Skeletal muscle satellite cell (primary cell): ENCODE measurements around the gene CHAD.

Experiments
- H3K27me3 ChIP-seq: 2 replicates; pipeline ENCODE4 v1.7.0; 2013; ENCODE audit warnings: low read length; ENCODE audit not compliant: control insufficient read depth, insufficient read depth
- H3K36me3 ChIP-seq: 2 replicates; pipeline ENCODE4 v1.7.0; 2013; ENCODE audit warnings: mild to moderate bottlenecking, control low read depth, low read length; ENCODE audit not compliant: insufficient read depth
- H3K4me1 ChIP-seq: 2 replicates; pipeline ENCODE4 v1.7.0; 2013; ENCODE audit warnings: low read length; ENCODE audit not compliant: control insufficient read depth, insufficient read depth
- H3K4me2 ChIP-seq: 2 replicates; pipeline ENCODE4 v1.7.0; 2013; ENCODE audit warnings: mild to moderate bottlenecking, low read length
- H3K4me3 ChIP-seq: 2 replicates; pipeline ENCODE4 v1.7.0; 2013; ENCODE audit warnings: low read length
- H3K9ac ChIP-seq: 2 replicates; pipeline ENCODE4 v1.7.0; 2013; ENCODE audit warnings: mild to moderate bottlenecking, low read depth, low read length, moderate library complexity
- H3K9me3 ChIP-seq: replicated peaks from 2 replicates; pipeline ENCODE4 v1.7.0; 2013; ENCODE audit warnings: mild to moderate bottlenecking, control low read depth, low read length

CHAD gene

DNA sequence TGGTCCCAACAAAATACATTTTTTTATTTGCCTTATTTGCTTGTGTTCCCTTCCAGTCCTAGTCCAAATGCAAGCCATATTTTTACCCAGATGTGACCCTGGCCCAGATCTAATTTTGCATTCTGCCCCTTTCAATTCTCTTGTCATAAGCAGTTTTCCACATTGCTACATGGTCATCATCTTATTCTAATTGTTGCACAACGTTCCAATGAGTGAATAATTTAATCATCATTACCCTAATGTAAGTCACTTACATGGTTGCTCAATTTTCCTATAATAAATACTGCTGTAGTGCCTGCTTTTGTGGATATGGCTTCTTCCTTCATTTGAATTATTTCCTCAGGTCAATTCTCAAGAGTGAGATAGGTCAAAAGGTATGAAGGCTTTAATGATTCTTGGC, 22.8 kb upstream of the CHAD start:
- H3K4me1 ChIP-seq: peaks cover 14% of the 10 kb centered on the region
- no peaks in the 10 kb centered on the region for H3K9me3 ChIP-seq
- no peaks in the 10 kb centered on the region for H3K36me3 ChIP-seq
- H3K4me2 ChIP-seq: no peak overlapping the region
- peaks cover 6% of the 10 kb centered on the region for H3K27me3 ChIP-seq
- H3K4me3 ChIP-seq: no peak overlapping the region
- H3K9ac ChIP-seq: no peak overlapping the region

DNA sequence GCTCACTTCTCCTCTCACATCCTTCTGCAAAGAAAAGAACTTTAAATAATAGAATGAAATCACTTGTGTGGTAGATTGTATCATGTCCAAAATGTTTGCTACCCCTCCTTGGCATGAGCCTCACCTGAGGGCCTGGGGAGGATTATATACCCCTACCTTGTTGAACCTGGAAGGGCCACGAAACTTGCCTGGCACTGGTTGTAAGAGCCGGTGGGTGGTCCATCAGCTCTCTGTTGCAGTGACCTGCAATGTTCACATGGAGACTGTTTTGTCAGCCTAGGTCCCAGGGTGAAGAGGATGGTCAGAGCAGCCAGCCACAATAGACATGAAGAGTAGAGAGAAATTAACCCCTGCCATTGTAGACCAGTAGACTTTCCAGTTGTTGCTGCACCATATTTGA, 20.2 kb upstream of the CHAD start:
- Histone ChIP-seq H3K4me3 (no peak overlapping the region), H3K9ac (no peak overlapping the region), H3K9me3 (no peaks in the 10 kb centered on the region), H3K4me1 (peaks cover 8% of the 10 kb centered on the region), H3K27me3 (peaks cover 2% of the 10 kb centered on the region), H3K36me3 (peaks cover 19% of the 10 kb centered on the region), H3K4me2 (no peak overlapping the region)

DNA sequence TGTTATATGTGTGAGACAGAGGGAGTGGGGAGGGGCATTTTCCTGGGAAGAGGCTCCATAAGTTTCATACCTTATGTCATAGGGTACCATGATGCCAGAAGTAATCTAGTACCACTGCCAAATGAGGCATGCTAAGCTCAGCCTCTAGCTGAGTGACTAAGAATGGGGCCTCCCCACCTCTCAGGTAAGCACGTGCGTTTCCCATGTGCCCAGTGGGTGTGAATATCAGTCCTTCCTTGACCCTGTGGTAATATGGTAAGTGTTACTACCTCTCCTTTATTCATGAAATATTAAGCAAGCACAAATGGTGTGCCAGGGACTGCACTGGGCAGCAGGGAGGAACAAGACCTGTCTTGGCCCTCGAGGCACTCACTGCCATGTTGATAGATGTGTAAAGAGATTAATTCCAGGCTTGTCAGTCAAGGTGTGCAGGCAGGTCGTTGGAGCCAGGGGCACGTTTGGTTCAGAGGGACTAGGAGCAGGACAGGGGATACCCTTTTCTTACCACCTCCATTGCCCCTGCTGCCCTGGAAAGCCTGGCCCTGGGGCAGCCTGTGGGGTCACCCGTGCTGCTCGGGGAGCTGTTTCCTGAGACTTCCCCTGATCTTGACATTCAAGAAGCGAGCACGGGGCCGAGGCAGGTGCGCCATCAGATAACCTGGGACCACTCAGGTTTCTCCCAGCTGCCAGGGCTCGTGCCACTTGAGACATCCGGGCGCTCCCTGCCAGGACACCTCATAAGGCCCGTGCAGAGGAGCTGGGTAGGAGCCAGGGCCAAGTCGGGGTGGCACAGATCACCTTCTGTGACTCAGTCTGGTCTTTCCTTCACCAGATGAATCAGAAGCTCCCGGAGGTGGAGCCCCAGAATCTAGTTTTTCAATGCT, 18.8 kb upstream of the CHAD start:
- H3K27me3 ChIP-seq: no peaks in the 10 kb centered on the region
- H3K9ac ChIP-seq: no peak overlapping the region
- no peak overlapping the region for H3K4me3 ChIP-seq

DNA sequence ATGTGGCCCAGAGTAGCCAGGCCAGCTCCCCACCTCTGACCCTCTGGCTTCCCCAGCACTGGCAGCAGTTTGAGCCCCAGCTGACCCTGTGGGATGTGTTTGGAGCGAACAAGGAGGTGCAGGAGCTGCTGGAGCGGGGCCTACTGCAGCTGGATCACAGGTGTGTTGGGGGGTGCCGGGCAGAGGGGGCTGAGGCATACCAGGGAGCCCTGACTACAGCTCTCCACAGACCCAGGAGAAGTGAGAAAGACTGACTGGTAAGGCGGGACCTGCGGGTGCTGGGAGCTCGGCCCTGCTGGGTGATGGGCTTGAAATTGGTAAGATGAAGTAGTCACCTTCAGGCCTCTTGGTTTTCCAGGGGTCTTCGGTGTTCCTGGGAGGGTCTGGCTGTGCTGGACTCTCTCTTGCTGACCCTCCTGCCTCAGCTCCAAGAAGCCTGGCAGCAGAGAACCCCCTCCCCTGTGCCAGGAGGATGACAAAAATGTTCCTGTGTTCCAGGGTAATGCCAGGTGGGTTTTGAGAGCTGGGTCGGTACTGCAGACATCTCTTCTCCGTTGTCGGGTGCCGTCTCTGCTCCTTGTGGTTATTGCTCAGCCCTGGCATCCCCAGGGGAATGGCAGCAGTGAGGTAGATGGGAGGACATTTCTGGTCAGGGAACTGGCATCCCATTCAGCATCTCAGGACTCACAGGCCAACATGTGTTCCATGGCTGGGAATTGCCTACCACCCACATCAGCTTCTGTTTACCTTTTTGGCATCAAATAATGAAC, 15.9 kb upstream of the CHAD start:
- no peak overlapping the region for H3K9ac ChIP-seq

More for the DNA sequence above, 18.8 kb upstream of the CHAD start:
- Histone ChIP-seq H3K9me3 (no peaks in the 10 kb centered on the region), H3K36me3 (peaks cover 23% of the 10 kb centered on the region), H3K4me1 (peaks cover 15% of the 10 kb centered on the region), H3K4me2 (no peak overlapping the region)

DNA sequence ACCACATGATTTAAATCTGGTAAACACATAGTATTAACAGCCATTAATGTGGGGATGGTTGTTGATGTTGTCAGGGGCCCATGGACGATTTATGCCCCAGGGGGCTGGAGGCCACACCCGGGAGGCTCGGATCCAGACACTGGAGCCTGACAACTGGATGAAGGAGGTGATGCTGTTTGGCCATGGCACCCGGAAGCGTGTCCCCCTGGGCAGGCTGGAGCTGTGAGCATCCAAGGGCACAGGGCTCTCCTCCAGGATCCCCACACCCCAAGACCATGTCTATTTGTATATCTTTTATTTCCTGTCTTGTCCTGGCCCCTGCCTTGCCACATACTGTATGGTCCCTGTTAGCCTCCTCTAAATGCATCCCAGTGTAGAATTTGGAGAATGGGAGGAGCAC, 14.6 kb upstream of the CHAD start:
- no peak overlapping the region for H3K4me3 ChIP-seq
- H3K27me3 ChIP-seq: no peaks in the 10 kb centered on the region
- peaks cover 28% of the 10 kb centered on the region for H3K36me3 ChIP-seq
- H3K9me3 ChIP-seq: no peaks in the 10 kb centered on the region
- H3K9ac ChIP-seq: peak overlapping the region; percentile 53
- H3K4me2 ChIP-seq: no peak overlapping the region
- H3K4me1 ChIP-seq: peaks cover 24% of the 10 kb centered on the region

More for the DNA sequence above, 15.9 kb upstream of the CHAD start:
- peaks cover 28% of the 10 kb centered on the region for H3K36me3 ChIP-seq
- peaks cover 21% of the 10 kb centered on the region for H3K4me1 ChIP-seq
- H3K4me2 ChIP-seq: no peak overlapping the region
- H3K27me3 ChIP-seq: no peaks in the 10 kb centered on the region
- no peaks in the 10 kb centered on the region for H3K9me3 ChIP-seq
- H3K4me3 ChIP-seq: no peak overlapping the region

DNA sequence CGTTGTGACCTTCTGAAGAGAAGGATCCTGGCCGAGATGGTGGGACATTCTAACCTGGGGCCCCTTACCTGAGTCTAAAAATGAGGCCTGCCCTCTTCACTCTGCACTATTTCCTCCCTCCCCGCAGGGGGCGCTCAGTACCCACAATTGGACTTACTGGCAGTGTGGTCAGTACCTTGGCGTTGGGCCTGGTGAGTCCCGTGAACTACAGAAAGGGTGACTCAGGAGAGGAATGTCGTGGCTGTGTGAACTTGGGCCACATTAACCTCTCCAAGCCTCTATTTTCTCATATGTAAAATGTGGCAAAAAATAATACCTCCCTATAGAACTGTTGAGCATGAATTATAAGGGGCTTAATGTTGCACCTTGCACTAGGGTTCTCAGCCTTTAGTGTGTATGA, 13.8 kb upstream of the CHAD start:
- Histone ChIP-seq H3K9ac (peak overlapping the region; percentile 53), H3K36me3 (peaks cover 28% of the 10 kb centered on the region), H3K9me3 (no peaks in the 10 kb centered on the region), H3K4me3 (no peak overlapping the region), H3K27me3 (no peaks in the 10 kb centered on the region), H3K4me2 (peak overlapping the region; percentile 62), H3K4me1 (peaks cover 21% of the 10 kb centered on the region)

DNA sequence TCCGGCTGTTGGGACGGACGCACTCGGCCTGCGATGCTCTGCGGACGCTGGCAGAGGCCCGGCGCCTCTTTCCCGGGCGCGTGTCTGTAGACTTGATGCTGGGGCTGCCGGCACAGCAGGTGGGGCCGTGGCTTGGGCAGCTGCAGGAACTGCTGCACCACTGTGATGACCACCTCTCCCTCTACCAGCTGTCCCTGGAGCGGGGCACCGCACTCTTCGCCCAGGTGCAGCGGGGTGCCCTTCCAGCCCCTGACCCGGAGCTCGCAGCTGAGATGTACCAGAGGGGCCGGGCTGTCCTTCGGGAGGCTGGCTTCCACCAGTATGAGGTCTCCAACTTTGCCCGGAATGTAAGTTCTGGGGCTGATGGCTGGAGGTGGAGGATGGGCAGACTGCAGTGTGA, 13.4 kb upstream of the CHAD start:
- peaks cover 21% of the 10 kb centered on the region for H3K4me1 ChIP-seq
- H3K27me3 ChIP-seq: no peaks in the 10 kb centered on the region
- no peaks in the 10 kb centered on the region for H3K9me3 ChIP-seq
- H3K9ac ChIP-seq: no peak overlapping the region
- H3K36me3 ChIP-seq: peaks cover 28% of the 10 kb centered on the region
- no peak overlapping the region for H3K4me2 ChIP-seq
- no peak overlapping the region for H3K4me3 ChIP-seq

DNA sequence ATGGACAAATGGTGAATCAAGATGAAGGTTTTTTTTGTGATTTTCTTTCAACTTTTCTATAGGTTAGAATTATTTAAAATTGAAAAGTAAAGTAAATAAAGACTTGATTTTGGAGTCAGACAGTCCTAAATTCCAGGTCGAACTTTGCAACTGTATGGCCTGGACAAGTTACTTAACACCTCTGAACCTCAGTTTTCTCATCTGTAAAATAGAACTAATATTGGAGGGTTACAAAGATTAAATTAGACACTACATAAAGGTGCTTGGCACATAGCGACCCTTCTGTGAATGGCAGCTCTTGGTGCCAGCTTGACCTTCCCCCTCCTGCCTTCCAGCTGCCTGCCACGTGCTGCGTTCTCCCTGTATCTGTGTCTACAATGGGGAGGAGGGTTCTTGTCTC, 13.0 kb upstream of the CHAD start:
- no peak overlapping the region for H3K4me3 ChIP-seq
- peaks cover 28% of the 10 kb centered on the region for H3K36me3 ChIP-seq
- H3K27me3 ChIP-seq: no peaks in the 10 kb centered on the region
- H3K4me1 ChIP-seq: peaks cover 21% of the 10 kb centered on the region
- H3K9ac ChIP-seq: no peak overlapping the region
- no peaks in the 10 kb centered on the region for H3K9me3 ChIP-seq
- no peak overlapping the region for H3K4me2 ChIP-seq

DNA sequence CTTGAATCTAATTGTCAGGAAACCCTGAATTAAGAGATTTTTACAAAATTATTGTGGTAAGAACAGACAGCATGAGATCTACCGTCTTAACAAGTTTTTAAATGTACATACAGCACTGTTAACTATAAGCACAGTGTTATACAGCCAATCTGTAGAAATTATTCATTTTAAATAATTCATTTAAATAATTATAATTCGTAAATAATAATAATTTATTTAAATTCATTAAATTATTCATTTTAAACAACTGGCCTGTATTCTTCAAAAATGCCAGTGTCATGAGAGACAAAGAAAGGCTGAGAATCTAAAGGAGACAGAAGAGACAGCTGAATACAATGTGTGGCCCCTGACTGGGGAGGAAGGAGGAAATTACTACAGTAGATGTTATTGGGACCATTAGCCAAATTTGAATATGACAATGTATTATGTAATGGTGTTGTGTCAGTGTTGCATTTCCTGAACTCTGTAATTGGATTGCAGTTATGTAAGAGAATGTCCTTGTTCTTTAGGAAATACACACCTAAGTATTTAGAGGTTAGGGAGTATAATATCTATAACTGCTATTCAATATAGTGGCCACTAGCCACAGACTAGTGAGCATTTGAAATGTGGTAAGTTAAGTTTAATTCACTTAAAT, 12.3 kb upstream of the CHAD start:
- no peak overlapping the region for H3K4me2 ChIP-seq
- H3K4me3 ChIP-seq: no peak overlapping the region
- H3K9ac ChIP-seq: no peak overlapping the region
- H3K4me1 ChIP-seq: peaks cover 21% of the 10 kb centered on the region
- H3K27me3 ChIP-seq: no peaks in the 10 kb centered on the region
- peaks cover 28% of the 10 kb centered on the region for H3K36me3 ChIP-seq
- no peaks in the 10 kb centered on the region for H3K9me3 ChIP-seq

DNA sequence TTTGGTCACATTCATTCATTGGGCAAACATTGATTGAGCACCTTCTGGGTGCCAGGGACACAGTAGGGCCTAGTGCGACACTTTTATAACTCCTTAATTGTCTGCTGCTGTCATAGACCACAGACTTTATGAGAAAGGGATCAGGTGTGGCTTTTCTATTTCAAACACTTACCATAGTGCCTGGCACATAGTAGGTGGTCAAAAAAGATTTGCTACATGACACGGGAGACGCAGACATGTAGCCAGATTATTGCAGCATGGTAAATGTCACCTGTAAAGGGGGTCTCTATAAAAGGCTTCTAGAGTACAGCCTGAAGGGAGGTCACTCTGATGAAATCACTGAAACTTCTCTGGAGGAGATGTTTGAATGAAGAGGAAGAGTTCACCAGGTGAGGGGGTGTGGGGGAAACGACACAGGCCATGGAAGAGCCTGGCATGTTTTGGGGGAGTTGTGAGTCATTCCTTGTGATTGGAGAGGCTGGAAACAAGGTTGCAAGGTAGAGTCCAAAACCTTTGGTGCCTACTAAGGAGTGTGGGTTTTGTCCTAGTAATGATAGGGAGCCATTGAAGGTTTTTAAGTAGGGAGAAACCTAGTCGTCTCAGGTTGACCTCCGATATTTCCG, 11.6 kb upstream of the CHAD start:
- Histone ChIP-seq H3K36me3 (peaks cover 21% of the 10 kb centered on the region), H3K9ac (peak overlapping the region; percentile 37), H3K4me3 (peak overlapping the region; percentile 83), H3K9me3 (no peaks in the 10 kb centered on the region), H3K4me1 (peaks cover 21% of the 10 kb centered on the region), H3K27me3 (no peaks in the 10 kb centered on the region), H3K4me2 (peak overlapping the region; percentile 89)

DNA sequence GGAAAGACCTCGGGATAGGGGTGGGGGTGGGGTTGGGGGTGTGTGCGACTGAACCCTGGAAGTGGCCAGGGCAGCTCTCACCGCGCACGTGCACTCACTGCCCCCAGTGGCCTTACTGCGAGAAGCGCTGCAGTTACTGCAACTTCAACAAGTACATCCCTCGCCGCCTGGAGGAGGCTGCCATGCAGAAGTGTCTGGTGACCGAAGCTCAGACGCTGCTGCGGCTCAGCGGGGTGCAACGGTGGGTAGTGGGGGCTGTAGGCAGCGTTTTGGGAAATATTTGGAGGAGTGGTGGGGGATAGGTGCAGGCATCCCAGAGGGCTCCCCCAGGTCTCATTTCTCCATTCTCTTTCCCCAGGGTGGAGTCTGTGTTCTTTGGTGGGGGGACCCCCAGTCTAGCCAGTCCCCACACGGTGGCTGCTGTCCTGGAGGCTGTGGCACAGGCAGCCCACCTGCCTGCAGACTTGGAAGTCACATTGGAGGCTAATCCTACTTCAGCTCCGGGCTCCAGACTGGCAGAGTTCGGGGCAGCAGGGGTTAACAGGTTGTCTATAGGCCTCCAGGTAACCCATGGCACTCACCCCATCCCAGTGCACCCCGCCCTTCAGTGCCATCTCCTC, 11.0 kb upstream of the CHAD start:
- peak overlapping the region; percentile 89 for H3K4me2 ChIP-seq
- H3K9me3 ChIP-seq: no peaks in the 10 kb centered on the region
- H3K36me3 ChIP-seq: peaks cover 17% of the 10 kb centered on the region
- H3K4me1 ChIP-seq: peaks cover 21% of the 10 kb centered on the region
- H3K27me3 ChIP-seq: no peaks in the 10 kb centered on the region
- H3K4me3 ChIP-seq: peak overlapping the region; percentile 83
- H3K9ac ChIP-seq: peak overlapping the region; percentile 79
